Thoracic aorta (tissue), 2 donors: Measurements from ENCODE around the gene SETDB1. TPM values are rescaled to one million over a fixed set of nuclear protein-coding genes. Genes with fewer than 3 reads are reported as not detected.

ENCODE experiments used
- ATAC-seq: fragments of 150-250 bp; one replicate; pipeline ENCODE4 v1.8.0; 2017; ENCODE audit warnings: low read depth; ENCODE audit not compliant: insufficient number of reproducible peaks, low FRiP score
- DNase-seq: peaks from one replicate; pipeline ENCODE4 v3.0.0-alpha.2; 2020; ENCODE audit warnings: low spot score
- H3K27ac ChIP-seq, 2 donors: fragments of 200-600 bp; sonication (generic); 1 replicate in 1 of 2; 2 replicates in 1 of 2; pipeline ENCODE4 v1.5.1; 2016; ENCODE audit warnings: mild to moderate bottlenecking in 2 of 2, moderate library complexity in 2 of 2
- H3K27me3 ChIP-seq: fragments of 200-600 bp; sonication (generic); replicated peaks from 2 replicates; pipeline ENCODE4 v1.6.0; 2016; ENCODE audit warnings: mild to moderate bottlenecking; ENCODE audit not compliant: insufficient read depth
- H3K36me3 ChIP-seq: fragments of 200-600 bp; sonication (generic); one replicate; pipeline ENCODE4 v1.5.1; 2016
- H3K4me1 ChIP-seq, 2 donors: fragments of 200-600 bp; sonication (generic); 1 replicate in 1 of 2; 2 replicates in 1 of 2; pipeline versions ENCODE4 v1.5.1 to v1.6.0; 2016; ENCODE audit warnings: low read depth in 2 of 2, mild to moderate bottlenecking in 1 of 2; ENCODE audit not compliant: control insufficient read depth in 1 of 2
- H3K4me3 ChIP-seq: fragments of 200-600 bp; sonication (generic); 2 replicates; pipeline ENCODE4 v1.5.1; 2016; ENCODE audit warnings: mild to moderate bottlenecking
- H3K9me3 ChIP-seq: fragments of 200-600 bp; sonication (generic); 2 replicates; pipeline ENCODE4 v1.5.1; 2016
- total RNA-seq, 2 donors: library from RNA; depleted of rRNA; stranded (reverse); fragments of >200 nt; gene quantifications; one replicate each; pipeline versions ENCODE4 v1.1.0 to v1.2.3, GENCODE V29; 2016
- TF ChIP-seq, protein P1 (sequence below): fragments of 200-600 bp; sonication (generic); IDR thresholded peaks from one replicate; pipeline ENCODE4 v1.5.1; 2019; ENCODE audit warnings: antibody characterized with exemption

Gene SETDB1
- total RNA-seq, 2 donors from 2014 or later, result 38.9 to 42.7 TPM

DNA sequence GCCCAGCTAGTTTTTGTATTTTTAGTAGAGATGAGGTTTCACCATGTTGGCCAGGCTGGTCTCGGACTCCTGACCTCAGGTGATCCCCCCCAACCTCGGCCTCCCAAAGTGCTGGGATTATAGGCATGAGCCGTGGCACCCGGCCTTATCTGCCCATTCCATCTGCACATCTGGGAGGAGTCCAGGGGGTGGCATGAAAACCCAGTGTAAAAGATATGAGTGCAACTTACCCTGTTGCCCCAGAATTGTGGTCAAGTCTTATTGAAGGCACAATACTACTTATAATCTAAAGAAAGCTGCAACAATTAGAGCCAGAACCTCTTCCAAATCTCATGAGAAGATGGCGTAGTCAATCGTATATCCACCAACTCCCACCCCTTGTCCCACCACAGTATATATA, 20.9 kb upstream of the SETDB1 start:
- DNase-seq (no peak), ATAC-seq (no peak)
- Histone ChIP-seq H3K9me3 (no peaks in the 10 kb centered on the region), H3K36me3 (no peaks in the 10 kb centered on the region), H3K27me3 (no peaks in the 10 kb centered on the region), H3K4me3 (no peak overlapping the region), H3K27ac (no peak overlapping the region), H3K4me1 (no peaks in the 10 kb centered on the region)
- TF ChIP-seq, protein P1, sequence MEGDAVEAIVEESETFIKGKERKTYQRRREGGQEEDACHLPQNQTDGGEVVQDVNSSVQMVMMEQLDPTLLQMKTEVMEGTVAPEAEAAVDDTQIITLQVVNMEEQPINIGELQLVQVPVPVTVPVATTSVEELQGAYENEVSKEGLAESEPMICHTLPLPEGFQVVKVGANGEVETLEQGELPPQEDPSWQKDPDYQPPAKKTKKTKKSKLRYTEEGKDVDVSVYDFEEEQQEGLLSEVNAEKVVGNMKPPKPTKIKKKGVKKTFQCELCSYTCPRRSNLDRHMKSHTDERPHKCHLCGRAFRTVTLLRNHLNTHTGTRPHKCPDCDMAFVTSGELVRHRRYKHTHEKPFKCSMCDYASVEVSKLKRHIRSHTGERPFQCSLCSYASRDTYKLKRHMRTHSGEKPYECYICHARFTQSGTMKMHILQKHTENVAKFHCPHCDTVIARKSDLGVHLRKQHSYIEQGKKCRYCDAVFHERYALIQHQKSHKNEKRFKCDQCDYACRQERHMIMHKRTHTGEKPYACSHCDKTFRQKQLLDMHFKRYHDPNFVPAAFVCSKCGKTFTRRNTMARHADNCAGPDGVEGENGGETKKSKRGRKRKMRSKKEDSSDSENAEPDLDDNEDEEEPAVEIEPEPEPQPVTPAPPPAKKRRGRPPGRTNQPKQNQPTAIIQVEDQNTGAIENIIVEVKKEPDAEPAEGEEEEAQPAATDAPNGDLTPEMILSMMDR, result no peak

GRCh38 chr1:150906329-150906728, 19.8 kb upstream of the SETDB1 start:
- H3K27ac ChIP-seq, result no peak overlapping the region
- H3K9me3 ChIP-seq, result no peaks in the 10 kb centered on the region
- no peak overlapping the region for H3K4me3 ChIP-seq
- DNase-seq (no peak), ATAC-seq (no peak)
- H3K27me3 ChIP-seq, result no peaks in the 10 kb centered on the region
- H3K36me3 ChIP-seq, result no peaks in the 10 kb centered on the region
- TF ChIP-seq, protein P1, result no peak
- no peaks in the 10 kb centered on the region for H3K4me1 ChIP-seq

DNA sequence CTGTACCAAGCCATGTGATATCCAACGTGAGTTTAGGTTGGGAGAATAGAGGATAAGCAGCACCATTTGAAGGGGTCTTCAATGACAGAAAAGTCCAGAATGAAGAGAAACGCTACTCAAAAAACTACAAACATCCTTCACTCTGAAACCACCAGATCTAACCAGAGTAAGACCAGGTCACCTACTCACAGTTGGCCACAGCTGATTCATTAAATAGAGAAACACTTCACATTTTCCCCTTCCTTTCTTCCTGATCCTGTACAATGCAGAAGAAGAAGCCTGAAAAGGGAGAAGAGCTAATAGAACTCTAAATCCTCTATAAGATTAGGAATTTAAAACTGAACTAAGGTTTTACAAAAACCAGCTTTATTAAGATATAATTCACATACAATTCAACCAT, 19.4 kb upstream of the SETDB1 start:
- Histone ChIP-seq H3K4me1 (no peaks in the 10 kb centered on the region), H3K9me3 (no peaks in the 10 kb centered on the region), H3K27ac (no peak overlapping the region), H3K36me3 (no peaks in the 10 kb centered on the region), H3K4me3 (no peak overlapping the region), H3K27me3 (no peaks in the 10 kb centered on the region)
- TF ChIP-seq, protein P1, result no peak
- DNase-seq, result no peak
- ATAC-seq, result no peak

DNA sequence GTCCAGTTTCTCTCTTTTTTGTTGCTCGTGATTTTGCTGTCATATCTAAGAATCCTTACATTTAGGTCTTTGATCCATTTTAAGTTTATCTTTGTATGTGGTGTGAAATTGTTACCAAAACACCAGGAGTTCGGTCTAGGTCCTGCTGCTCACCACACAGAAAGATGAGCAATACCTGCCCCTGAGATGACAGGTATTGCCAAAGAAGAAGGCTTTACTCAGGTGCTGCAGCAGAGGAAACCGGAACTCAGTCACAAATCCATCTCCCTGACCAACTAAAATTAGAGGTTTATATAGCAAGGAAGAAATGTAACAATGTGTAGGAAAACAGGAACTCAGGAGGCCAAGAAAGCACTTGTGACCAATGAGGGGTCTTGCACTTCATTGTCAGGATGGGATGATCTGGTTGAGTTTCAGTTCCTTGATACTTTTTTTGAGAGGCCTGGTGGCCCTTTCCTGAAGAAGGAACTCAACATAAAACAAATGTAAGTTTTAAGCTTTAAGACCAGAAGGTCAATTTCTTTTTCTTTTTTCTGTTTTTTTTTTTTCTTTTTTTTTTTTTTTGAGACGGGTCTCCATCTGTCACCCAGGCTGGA, 16.5 kb upstream of the SETDB1 start:
- ATAC-seq (no peak), DNase-seq (no peak)
- H3K9me3 ChIP-seq, result no peaks in the 10 kb centered on the region
- H3K4me3 ChIP-seq, result no peak overlapping the region
- no peak overlapping the region for H3K27ac ChIP-seq
- no peaks in the 10 kb centered on the region for H3K36me3 ChIP-seq
- H3K27me3 ChIP-seq, result no peaks in the 10 kb centered on the region
- TF ChIP-seq, protein P1, result no peak
- no peaks in the 10 kb centered on the region for H3K4me1 ChIP-seq

DNA sequence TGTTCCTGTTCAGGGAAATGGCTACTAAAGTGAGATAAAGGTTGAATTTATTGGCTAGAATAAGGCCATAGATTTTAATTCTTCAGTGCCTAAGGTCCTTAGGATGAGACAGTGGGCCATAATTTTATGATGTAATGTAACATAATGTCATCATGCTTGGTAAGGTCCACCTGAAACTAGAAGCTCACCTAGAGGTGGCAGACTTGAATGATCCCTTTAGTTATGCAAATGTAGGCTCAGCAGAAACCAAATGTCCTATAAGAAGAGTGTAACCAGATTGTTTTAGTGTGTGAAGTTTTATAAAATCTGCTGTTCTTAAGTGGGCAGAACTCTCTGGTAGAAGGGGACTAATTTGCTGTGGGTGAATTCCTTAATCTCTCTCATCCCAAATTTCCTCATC, 13.5 kb upstream of the SETDB1 start:
- H3K9me3 ChIP-seq, result no peaks in the 10 kb centered on the region
- no peak overlapping the region for H3K27ac ChIP-seq
- H3K4me3 ChIP-seq, result no peak overlapping the region
- no peaks in the 10 kb centered on the region for H3K27me3 ChIP-seq
- DNase-seq (no peak), ATAC-seq (no peak)
- H3K36me3 ChIP-seq, result no peaks in the 10 kb centered on the region
- no peaks in the 10 kb centered on the region for H3K4me1 ChIP-seq
- TF ChIP-seq, protein P1, result no peak
